SIG-M5 (cell line): ENCODE measurements around the gene NPY5R.

Experiments used
- DNase-seq: peaks from one replicate; lab custom pipeline; 2025; lab: John Stamatoyannopoulos, UW

NPY5R gene

GRCh38 chr4:163343604-163344146 lies at the start of gene NPY5R:
NPY5R (plus strand) TSS chr4:163343892; CDS start chr4:163350274, 6,382 bp downstream.
- no peak for DNase-seq

GRCh38 chr4:163295138-163295537 lies 48.6 kb upstream of the NPY5R start:
- DNase-seq: no peak

GRCh38 chr4:163300445-163300844 lies 43.2 kb upstream of the NPY5R start:
- no peak for DNase-seq

GRCh38 chr4:163303069-163303468 lies 40.6 kb upstream of the NPY5R start:
- DNase-seq: no peak

GRCh38 chr4:163309466-163309865 lies 34.2 kb upstream of the NPY5R start:
- no peak for DNase-seq

- no peak for DNase-seq
Observed at GRCh38 chr4:163317110-163317509, 26.6 kb upstream of the NPY5R start.

- no peak for DNase-seq
Observed at GRCh38 chr4:163330916-163331628, 12.6 kb upstream of the NPY5R start.

GRCh38 chr4:163331629-163332376 lies 11.9 kb upstream of the NPY5R start:
- DNase-seq: no peak

- DNase-seq: peak; percentile 7
Observed at GRCh38 chr4:163332526-163333406, 10.9 kb upstream of the NPY5R start, which contains the start of gene NPY1R. NPY1R (minus strand) TSS chr4:163332596; CDS start chr4:163326554, 6,042 bp downstream.

GRCh38 chr4:163335384-163335783 lies 8.3 kb upstream of the NPY5R start:
- DNase-seq: no peak

GRCh38 chr4:163344147-163345125 lies 744 bp downstream of the NPY5R start:
- no peak for DNase-seq

- no peak for DNase-seq
Observed at GRCh38 chr4:163350672-163351071, 7.0 kb downstream of the NPY5R start.

- DNase-seq: no peak
Observed at GRCh38 chr4:163353054-163353453, 9.4 kb downstream of the NPY5R start.

- no peak for DNase-seq
Observed at GRCh38 chr4:163356104-163356503, 12.4 kb downstream of the NPY5R start.

- no peak for DNase-seq
Observed at GRCh38 chr4:163367651-163368050, 24.0 kb downstream of the NPY5R start.

- DNase-seq: no peak
Observed at GRCh38 chr4:163372029-163372428, 28.3 kb downstream of the NPY5R start.

GRCh38 chr4:163378661-163379060 lies 35.0 kb downstream of the NPY5R start:
- DNase-seq: no peak

- no peak for DNase-seq
Observed at GRCh38 chr4:163380703-163381102, 37.0 kb downstream of the NPY5R start.

- no peak for DNase-seq
Observed at GRCh38 chr4:163382178-163382869, 38.6 kb downstream of the NPY5R start.

- no peak for DNase-seq
Observed at GRCh38 chr4:163384434-163384833, 40.7 kb downstream of the NPY5R start.
